Measurements from ENCODE around the gene DNAH3. TPM values are rescaled to one million over a fixed set of nuclear protein-coding genes. Genes with fewer than 3 reads are reported as not detected.

Gene DNAH3
- total and polyA plus RNA-seq, 2 of the 13 experiments (the other 11 are each of a cell fraction or from before 2014, with no cell fraction given) = 0.07 to 0.08 TPM

- TF ChIP-seq LBX2 (CRISPR knock-in tag; IDR thresholded peaks at IDR 0.05; ENCODE audit: borderline replicate concordance) (no peak), ZNF841 (CRISPR knock-in tag; IDR thresholded peaks at IDR 0.05; ENCODE audit: borderline replicate concordance) (no peak), SRSF4 (IDR thresholded peaks at IDR 0.05; ENCODE audit: low read depth, low read length, poor library complexity, severe bottlenecking) (no peak)
These were observed 80.1 kb downstream of the DNAH3 start (continued) for GRCh38 chr16:21070564-21070963.

- Histone ChIP-seq H3K27me3 (ENCODE audit: control insufficient read depth in 1 of 2, insufficient read depth in 2 of 2, low read length in 2 of 2) (peaks cover 0 to 11% of the 10 kb centered on the region in 2 experiments; a peak in 1 of 5 replicates), H3K9ac (ENCODE audit: insufficient read depth, low read depth, low read length) (no peak overlapping the region), H3K4me1 (ENCODE audit: insufficient read depth, low read length) (no peaks in the 10 kb centered on the region), H3K4me3 (replicated peaks in 1 of 3; ENCODE audit: insufficient read depth in 1 of 3, low read depth in 2 of 3, low read length in 3 of 3) (no peak overlapping the region), H3K79me2 (ENCODE audit: insufficient read depth, low read length) (no peaks in the 10 kb centered on the region), H2AFZ (ENCODE audit: low read length) (no peak overlapping the region), H3K4me2 (ENCODE audit: low read depth, low read length) (no peak overlapping the region), H4K20me1 (ENCODE audit: insufficient read depth, low read length) (no peaks in the 10 kb centered on the region), H3K36me3 (replicated peaks in 1 of 2; ENCODE audit: control insufficient read depth in 1 of 2, insufficient read depth in 2 of 2, low read length in 2 of 2) (no peaks in the 10 kb centered on the region), H3K27ac (ENCODE audit: extremely low read length, insufficient read depth, low read length) (no peak overlapping the region), H3K9me3 (ENCODE audit: low read length) (no peaks in the 10 kb centered on the region)
- WGBS (ENCODE audit: low lambda C conversion rate) = 82% methylated on average over 6 of the region's 6 CpGs
- ChIA-PET CTCF (ENCODE audit: low intra/inter-chr PET ratio, low total read pairs) (no interaction called here), POLR2A (no interaction called here)
- no peak for FAIRE-seq
- intact Hi-C loops (cut with micrococcal nuclease; ENCODE audit: unreplicated experiment) = no loop called here
- in situ Hi-C loops (cut with HindIII; ENCODE audit: extremely low pct_ligation_motif_present, low pct_unique_long_range_greater_than_20kb) = no loop called here
- DNase-seq (ENCODE audit: low spot score) = no peak
- ATAC-seq = no peak
- no TSS peak for BruUV-seq (replicated peaks)
- TF ChIP-seq HOXD1 (CRISPR knock-in tag; IDR thresholded peaks at IDR 0.05) (no peak), FOXK1 (CRISPR knock-in tag; IDR thresholded peaks at IDR 0.05; ENCODE audit: borderline replicate concordance, low read depth) (no peak), BCL6 (CRISPR knock-in tag; IDR thresholded peaks at IDR 0.05) (no peak), KLF12 (CRISPR knock-in tag; IDR thresholded peaks at IDR 0.05; ENCODE audit: borderline replicate concordance) (no peak), ZNF274 (CRISPR knock-in tag; IDR thresholded peaks at IDR 0.05) (no peak), BRCA1 (CRISPR knock-in tag; IDR thresholded peaks at IDR 0.05) (no peak), MLLT10 (CRISPR knock-in tag; IDR thresholded peaks at IDR 0.05) (no peak), ZBTB2 (CRISPR knock-in tag; IDR thresholded peaks at IDR 0.05; ENCODE audit: low read depth) (no peak), SNAI1 (CRISPR knock-in tag; IDR thresholded peaks at IDR 0.05; ENCODE audit: borderline replicate concordance) (no peak), POLR2AphosphoS2 (IDR thresholded peaks at IDR 0.05; ENCODE audit: low read depth, low read length) (no peak), EP300 (IDR thresholded peaks at IDR 0.05; ENCODE audit: low read depth in 2 of 2, low read length in 2 of 2) (no peak), EP300 (CRISPR knock-in tag; IDR thresholded peaks at IDR 0.05; ENCODE audit: borderline replicate concordance) (no peak), PCBP2 (optimal IDR thresholded peaks at IDR 0.05; ENCODE audit: low read depth, low read length, poor library complexity, severe bottlenecking) (no peak), ZNF501 (CRISPR knock-in tag; IDR thresholded peaks at IDR 0.05) (no peak), SIX1 (CRISPR knock-in tag; IDR thresholded peaks at IDR 0.05; ENCODE audit: borderline replicate concordance) (no peak), ZNF577 (CRISPR knock-in tag; IDR thresholded peaks at IDR 0.05; ENCODE audit: borderline replicate concordance, low read depth) (no peak)
These were observed 80.7 kb downstream of the DNAH3 start for GRCh38 chr16:21069986-21070385.

All from HepG2 (cell line).